Smooth muscle cell (in vitro differentiated cells): ENCODE results near the gene TRPV6. TPM values are rescaled to one million over a fixed set of nuclear protein-coding genes. Genes with fewer than 3 reads are reported as not detected.
A peak's percentile ranks its signal among the peaks of the same experiment; 100 is the strongest.

Source experiments
- DNase-seq: peaks from one replicate; lab custom pipeline; 2025; ENCODE audit not compliant: unreplicated experiment; lab: John Stamatoyannopoulos, UW
- H2AFZ ChIP-seq: fragments of 200-600 bp; sonication (generic); 2 replicates; pipeline ENCODE4 v1.6.0; 2016; ENCODE audit warnings: antibody characterized with exemption, low read depth, mild to moderate bottlenecking
- H3F3A ChIP-seq: fragments of 200-600 bp; sonication (generic); 2 replicates; pipeline ENCODE4 v1.6.0; 2017; ENCODE audit warnings: antibody characterized with exemption, low read depth
- H3K27ac ChIP-seq: fragments of 200-600 bp; sonication (generic); 2 replicates; pipeline ENCODE4 v1.5.1; 2016; ENCODE audit warnings: low read depth, mild to moderate bottlenecking
- H3K27me3 ChIP-seq: fragments of 200-600 bp; sonication (generic); 2 replicates; pipeline ENCODE4 v1.6.1; 2016; ENCODE audit warnings: low read depth, mild to moderate bottlenecking
- H3K36me3 ChIP-seq: fragments of 200-600 bp; sonication (generic); 2 replicates; pipeline ENCODE4 v1.5.1; 2016; ENCODE audit warnings: low read depth
- H3K4me1 ChIP-seq: fragments of 200-600 bp; sonication (generic); 2 replicates; pipeline ENCODE4 v1.5.1; 2016; ENCODE audit warnings: low read depth
- H3K4me2 ChIP-seq: fragments of 200-600 bp; sonication (generic); 2 replicates; pipeline ENCODE4 v1.6.0; 2016; ENCODE audit warnings: mild to moderate bottlenecking
- H3K4me3 ChIP-seq: fragments of 200-600 bp; sonication (generic); 2 replicates; pipeline ENCODE4 v1.5.1; 2016; ENCODE audit warnings: mild to moderate bottlenecking
- H3K79me2 ChIP-seq: fragments of 200-600 bp; sonication (generic); 2 replicates; pipeline ENCODE4 v1.6.0; 2016; ENCODE audit warnings: low read depth, mild to moderate bottlenecking
- H3K9ac ChIP-seq: fragments of 200-600 bp; sonication (generic); 2 replicates; pipeline ENCODE4 v1.6.0; 2016; ENCODE audit warnings: low read depth
- H3K9me3 ChIP-seq: fragments of 200-600 bp; sonication (generic); replicated peaks from 2 replicates; pipeline ENCODE4 v1.5.1; 2016; ENCODE audit warnings: low read depth
- H4K20me1 ChIP-seq: fragments of 200-600 bp; sonication (generic); 2 replicates; pipeline ENCODE4 v1.6.0; 2016; ENCODE audit warnings: low read depth
- WGBS: methylation state at CpG from one replicate; pipeline ENCODE4 v1.1.7; 2016; ENCODE audit warnings: low lambda C conversion rate; 5-methylcytosine and 5-hydroxymethylcytosine counted together
- polyA plus RNA-seq: library from polyadenylated mRNA; unstranded; fragments of >200 nt; fragmentation: Nextera tagmentation; extraction: Ambion mirVana; gene quantifications from 2 replicates; pipeline ENCODE4 v1.2.1, GENCODE V29; 2016
- total RNA-seq: library from RNA; depleted of rRNA; stranded (reverse); fragments of >200 nt; gene quantifications from 2 replicates; pipeline ENCODE4 v1.2.3, GENCODE V29; 2014
- TF ChIP-seq, protein P1 (sequence below): fragments of 200-600 bp; sonication (generic); IDR thresholded peaks from 2 replicates; pipeline ENCODE4 v1.5.1; 2017; ENCODE audit warnings: borderline replicate concordance, mild to moderate bottlenecking, antibody characterized with exemption; ENCODE audit not compliant: insufficient read depth, poor library complexity, severe bottlenecking

The TRPV6 gene
- total and polyA plus RNA-seq, 2 experiments from 2014 or later, result 0.17 TPM; not detected in 1

DNA sequence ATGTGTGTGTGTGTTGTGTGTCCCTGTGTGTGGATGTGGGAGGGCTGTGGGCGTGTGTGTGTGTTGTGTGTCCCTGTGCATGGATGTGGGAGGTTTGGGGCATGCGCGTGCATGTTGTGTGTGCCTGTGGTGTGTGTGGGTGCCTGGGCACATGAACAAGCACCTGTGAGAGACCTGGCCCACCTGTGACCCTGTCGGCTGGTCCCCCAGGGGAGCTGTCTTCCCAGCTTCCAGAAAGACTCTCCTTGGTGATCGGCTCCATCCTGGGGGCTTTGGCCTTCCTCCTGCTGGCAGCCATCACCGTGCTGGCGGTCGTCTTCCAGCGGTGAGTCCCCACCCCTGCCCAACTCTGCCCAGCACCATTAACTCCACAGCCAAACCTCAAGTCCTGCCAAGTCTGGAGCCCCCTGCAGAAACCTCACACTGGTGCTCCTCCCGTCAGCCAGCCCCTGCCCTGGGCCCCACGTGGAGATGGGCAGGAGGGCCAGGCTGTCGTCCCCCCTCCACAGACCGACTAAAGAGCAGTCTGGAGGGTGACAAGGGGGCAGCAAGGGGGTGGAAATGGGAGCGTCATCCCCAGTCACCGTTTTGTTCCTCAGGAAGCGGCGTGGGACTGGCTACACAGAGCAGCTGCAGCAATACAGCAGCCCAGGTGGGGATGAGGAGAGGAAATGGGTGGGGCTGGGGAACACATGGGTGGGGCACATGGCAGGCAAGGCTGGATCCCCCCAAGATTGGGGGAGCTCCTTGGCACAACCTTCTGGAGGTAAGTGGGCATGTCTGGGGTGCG, 18.0 kb downstream of the TRPV6 start:
- TF ChIP-seq, protein P1, sequence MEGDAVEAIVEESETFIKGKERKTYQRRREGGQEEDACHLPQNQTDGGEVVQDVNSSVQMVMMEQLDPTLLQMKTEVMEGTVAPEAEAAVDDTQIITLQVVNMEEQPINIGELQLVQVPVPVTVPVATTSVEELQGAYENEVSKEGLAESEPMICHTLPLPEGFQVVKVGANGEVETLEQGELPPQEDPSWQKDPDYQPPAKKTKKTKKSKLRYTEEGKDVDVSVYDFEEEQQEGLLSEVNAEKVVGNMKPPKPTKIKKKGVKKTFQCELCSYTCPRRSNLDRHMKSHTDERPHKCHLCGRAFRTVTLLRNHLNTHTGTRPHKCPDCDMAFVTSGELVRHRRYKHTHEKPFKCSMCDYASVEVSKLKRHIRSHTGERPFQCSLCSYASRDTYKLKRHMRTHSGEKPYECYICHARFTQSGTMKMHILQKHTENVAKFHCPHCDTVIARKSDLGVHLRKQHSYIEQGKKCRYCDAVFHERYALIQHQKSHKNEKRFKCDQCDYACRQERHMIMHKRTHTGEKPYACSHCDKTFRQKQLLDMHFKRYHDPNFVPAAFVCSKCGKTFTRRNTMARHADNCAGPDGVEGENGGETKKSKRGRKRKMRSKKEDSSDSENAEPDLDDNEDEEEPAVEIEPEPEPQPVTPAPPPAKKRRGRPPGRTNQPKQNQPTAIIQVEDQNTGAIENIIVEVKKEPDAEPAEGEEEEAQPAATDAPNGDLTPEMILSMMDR, result no peak
- Histone ChIP-seq H3K27me3 (no peaks in the 10 kb centered on the region), H3K9ac (no peak overlapping the region), H3K4me1 (no peaks in the 10 kb centered on the region), H3K79me2 (no peaks in the 10 kb centered on the region), H3F3A (no peaks in the 10 kb centered on the region), H3K27ac (no peak overlapping the region), H3K4me2 (no peak overlapping the region), H2AFZ (no peak overlapping the region), H3K4me3 (no peak overlapping the region), H3K9me3 (no peaks in the 10 kb centered on the region), H4K20me1 (no peaks in the 10 kb centered on the region), H3K36me3 (no peaks in the 10 kb centered on the region)
- DNase-seq, result no peak
- WGBS, result 94% methylated on average over 18 of the region's 18 CpGs

DNA sequence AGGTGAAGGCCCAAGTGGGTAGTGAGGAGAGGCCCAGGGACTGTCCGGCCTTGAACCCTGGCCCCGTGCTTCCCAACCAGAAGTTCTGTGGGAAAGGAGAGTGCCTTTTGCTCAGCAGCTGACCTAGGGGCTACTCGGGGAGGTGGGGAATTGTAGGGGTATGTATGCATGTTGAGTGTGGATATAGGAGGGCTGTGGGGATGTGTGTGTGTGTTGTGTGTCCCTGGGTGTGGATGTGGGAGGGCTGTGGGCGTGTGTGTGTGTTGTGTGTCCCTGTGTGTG, 18.5 kb downstream of the TRPV6 start:
- H3K4me1 ChIP-seq, result no peaks in the 10 kb centered on the region
- no peaks in the 10 kb centered on the region for H4K20me1 ChIP-seq
- 91% methylated on average over 4 of the region's 4 CpGs for WGBS
- H3K4me2 ChIP-seq, result no peak overlapping the region
- no peak overlapping the region for H3K4me3 ChIP-seq
- no peak overlapping the region for H3K27ac ChIP-seq
- DNase-seq, result no peak
- H3K9me3 ChIP-seq, result no peaks in the 10 kb centered on the region
- no peaks in the 10 kb centered on the region for H3K27me3 ChIP-seq
- H3K9ac ChIP-seq, result no peak overlapping the region
- H3K79me2 ChIP-seq, result no peaks in the 10 kb centered on the region
- no peaks in the 10 kb centered on the region for H3K36me3 ChIP-seq
- no peaks in the 10 kb centered on the region for H3F3A ChIP-seq
- H2AFZ ChIP-seq, result no peak overlapping the region
- TF ChIP-seq, protein P1, result no peak

DNA sequence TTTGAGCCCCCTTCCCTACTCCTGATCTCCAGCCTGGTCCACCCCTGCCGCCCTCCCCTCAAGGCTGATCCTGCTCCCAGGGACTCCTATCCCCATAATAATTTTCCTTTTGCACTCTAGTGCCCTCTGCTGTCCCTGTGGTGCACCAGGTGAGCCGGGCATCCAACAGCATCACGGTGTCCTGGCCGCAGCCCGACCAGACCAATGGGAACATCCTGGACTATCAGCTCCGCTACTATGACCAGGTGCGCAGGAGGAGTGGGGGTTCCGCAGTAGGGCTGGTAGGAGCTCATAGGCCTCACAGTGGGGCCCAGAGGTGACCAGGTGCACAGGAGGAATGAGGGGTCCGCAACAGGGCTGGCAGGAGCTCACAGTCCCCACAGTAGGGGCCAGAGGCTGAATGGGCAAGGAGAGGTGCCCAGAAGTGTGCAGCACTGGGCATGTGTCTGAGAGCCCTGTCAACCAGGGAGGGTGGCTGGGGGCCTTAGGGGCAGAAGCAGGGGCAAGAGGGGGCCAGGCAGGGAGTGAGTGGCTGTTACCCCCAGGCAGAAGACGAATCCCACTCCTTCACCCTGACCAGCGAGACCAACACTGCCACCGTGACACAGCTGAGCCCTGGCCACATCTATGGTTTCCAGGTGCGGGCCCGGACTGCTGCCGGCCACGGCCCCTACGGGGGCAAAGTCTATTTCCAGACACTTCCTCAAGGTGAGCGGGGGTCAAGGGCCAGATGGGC, 19.0 kb downstream of the TRPV6 start:
- Histone ChIP-seq H3K9ac (no peak overlapping the region), H3K4me3 (no peak overlapping the region), H4K20me1 (no peaks in the 10 kb centered on the region), H3K79me2 (no peaks in the 10 kb centered on the region), H3K27me3 (peaks cover 4% of the 10 kb centered on the region), H3K9me3 (no peaks in the 10 kb centered on the region), H3K4me1 (no peaks in the 10 kb centered on the region), H3K27ac (no peak overlapping the region), H3K4me2 (no peak overlapping the region), H3K36me3 (no peaks in the 10 kb centered on the region), H2AFZ (no peak overlapping the region), H3F3A (no peaks in the 10 kb centered on the region)
- 75% methylated on average over 18 of the region's 18 CpGs for WGBS
- DNase-seq, result no peak
- TF ChIP-seq, protein P1, result peak; percentile 49
